Upper lobe of left lung (tissue), 4 donors: ENCODE results near the gene TMEM123.

Source experiments
- CTCF ChIP-seq, 6 experiments: fragments of 450-650 bp in 4 of 6; fragments of 200-600 bp in 2 of 6; sonication (generic) in 2 of 6; IDR thresholded peaks; one replicate each; pipeline ENCODE4 v1.5.1; 2016 to 2019; ENCODE audit warnings: antibody characterized with exemption in 6 of 6
- EP300 ChIP-seq, 4 donors: sonication (generic); formaldehyde crosslinking; IDR thresholded peaks; one replicate each; pipeline ENCODE4 v1.5.1; 2017; ENCODE audit warnings: antibody characterized with exemption in 4 of 4, control low read depth in 2 of 4
- POLR2AphosphoS5 ChIP-seq, 2 donors: sonication (generic); formaldehyde crosslinking; IDR thresholded peaks; one replicate each; pipeline ENCODE4 v1.5.1; 2017; ENCODE audit warnings: antibody characterized with exemption in 2 of 2

- TF ChIP-seq CTCF (IDR thresholded peaks at IDR 0.05) (no peak), POLR2AphosphoS5 (IDR thresholded peaks at IDR 0.05) (no peak), EP300 (IDR thresholded peaks at IDR 0.05) (no peak)
Measured at GRCh38 chr11:102389253-102389652, 63.3 kb downstream of the TMEM123 start.
